ENCODE data around the gene SV2C. TPM values are rescaled to one million over a fixed set of nuclear protein-coding genes. Genes with fewer than 3 reads are reported as not detected.
A peak's percentile ranks its signal among the peaks of the same experiment; 100 is the strongest.

The SV2C gene
- total RNA-seq, 3 donors from 2014 or later, result 0.54 to 1.2 (median 0.58) TPM

- DNase-seq (no peak), ATAC-seq (peak; percentile 27)
- Histone ChIP-seq H3K9me3 (peaks cover 3% of the 10 kb centered on the region), H3K4me1 (ENCODE audit: low read depth) (peaks cover 15% of the 10 kb centered on the region), H3K36me3 (ENCODE audit: low read depth) (no peaks in the 10 kb centered on the region), H3K4me3 (no peak overlapping the region)
- TF ChIP-seq CTCF (IDR thresholded peaks at IDR 0.05), result no peak
- intact Hi-C loops (cut with DNase I, micrococcal nuclease), result no loop called here
Observed at GRCh38 chr5:76325326-76325725, 242.1 kb downstream of the SV2C start.

GRCh38 chr5:76325876-76326491 lies 242.8 kb downstream of the SV2C start:
- intact Hi-C loops (cut with DNase I, micrococcal nuclease), result no loop called here
- Histone ChIP-seq H3K36me3 (ENCODE audit: low read depth) (no peaks in the 10 kb centered on the region), H3K4me1 (ENCODE audit: low read depth) (peaks cover 15% of the 10 kb centered on the region), H3K4me3 (no peak overlapping the region), H3K9me3 (peaks cover 3% of the 10 kb centered on the region)
- DNase-seq (peak; percentile 43 to 66 (median 54)), ATAC-seq (peak; percentile 91)
- no peak for TF ChIP-seq CTCF (IDR thresholded peaks at IDR 0.05)

- peaks cover 16% of the 10 kb centered on the region for H3K4me1 ChIP-seq (ENCODE audit: low read depth)
- H3K36me3 ChIP-seq (ENCODE audit: low read depth), result no peaks in the 10 kb centered on the region
- DNase-seq (peak in 1 of 3 donors; percentile 43), ATAC-seq (peak; percentile 12)
- no peak for TF ChIP-seq CTCF (IDR thresholded peaks at IDR 0.05)
- intact Hi-C loops (cut with DNase I, micrococcal nuclease), result no loop called here
- H3K9me3 ChIP-seq, result peaks cover 3% of the 10 kb centered on the region
- no peak overlapping the region for H3K4me3 ChIP-seq
Observed at GRCh38 chr5:76326577-76327302, 243.6 kb downstream of the SV2C start.

GRCh38 chr5:76329346-76329745 lies 246.2 kb downstream of the SV2C start:
- ATAC-seq (no peak), DNase-seq (no peak)
- intact Hi-C loops (cut with DNase I, micrococcal nuclease), result no loop called here
- Histone ChIP-seq H3K4me3 (no peak overlapping the region), H3K9me3 (no peaks in the 10 kb centered on the region), H3K4me1 (ENCODE audit: low read depth) (peaks cover 22% of the 10 kb centered on the region), H3K36me3 (ENCODE audit: low read depth) (no peaks in the 10 kb centered on the region)
- no peak for TF ChIP-seq CTCF (IDR thresholded peaks at IDR 0.05)

- H3K4me3 ChIP-seq, result no peak overlapping the region
- DNase-seq (no peak), ATAC-seq (peak; percentile 48)
- no peak for TF ChIP-seq CTCF (IDR thresholded peaks at IDR 0.05)
- H3K4me1 ChIP-seq (ENCODE audit: low read depth), result peaks cover 11% of the 10 kb centered on the region
- H3K9me3 ChIP-seq, result no peaks in the 10 kb centered on the region
- no peaks in the 10 kb centered on the region for H3K36me3 ChIP-seq (ENCODE audit: low read depth)
- intact Hi-C loops (cut with DNase I, micrococcal nuclease), result no loop called here
Observed at GRCh38 chr5:76331126-76331525, 247.9 kb downstream of the SV2C start.

All from mucosa of descending colon (tissue), 3 donors.